ENCODE measurements around the gene SPESP1. TPM values are rescaled to one million over a fixed set of nuclear protein-coding genes. Genes with fewer than 3 reads are reported as not detected.
"Not testable (repeated sequence)": the region's sequence is repeated elsewhere in the genome, so short reads cannot be mapped to it uniquely, and the experiment has no call there.

Gene SPESP1
- total RNA-seq, 1 donor from 2014 or later: 1.6 TPM

- H3K9ac ChIP-seq (ENCODE audit: low read depth in 1 of 3, low read length in 3 of 3): no peak overlapping the region
- no peaks in the 10 kb centered on the region for H3K4me1 ChIP-seq (ENCODE audit: control insufficient read depth in 3 of 3, insufficient read depth in 3 of 3, low read length in 3 of 3)
- no peaks in the 10 kb centered on the region for H3K36me3 ChIP-seq (ENCODE audit: control insufficient read depth in 3 of 3, insufficient read depth in 3 of 3, low read length in 3 of 3)
- no peak overlapping the region for H3K4me3 ChIP-seq (ENCODE audit: low read length in 3 of 3)
- H3K9me3 ChIP-seq (ENCODE audit: control insufficient read depth in 3 of 3, low read length in 3 of 3): no peaks in the 10 kb centered on the region
- no peak overlapping the region for H3K27ac ChIP-seq (ENCODE audit: low read depth, low read length)
- H3K27me3 ChIP-seq (ENCODE audit: control insufficient read depth in 3 of 3, insufficient read depth in 3 of 3, low read length in 3 of 3): peaks cover 0 to 5% (median 0%) of the 10 kb centered on the region in 3 donors
These were observed 27.4 kb downstream of the SPESP1 start for GRCh38 chr15:68957696-68958095.

- Histone ChIP-seq H3K4me3 (ENCODE audit: low read length in 3 of 3) (no peak overlapping the region), H3K36me3 (ENCODE audit: control insufficient read depth in 3 of 3, insufficient read depth in 3 of 3, low read length in 3 of 3) (no peaks in the 10 kb centered on the region), H3K27ac (ENCODE audit: low read depth, low read length) (no peak overlapping the region), H3K27me3 (ENCODE audit: control insufficient read depth in 3 of 3, insufficient read depth in 3 of 3, low read length in 3 of 3) (peaks cover 0 to 5% (median 0%) of the 10 kb centered on the region in 3 donors), H3K9ac (ENCODE audit: low read depth in 1 of 3, low read length in 3 of 3) (no peak overlapping the region), H3K4me1 (ENCODE audit: control insufficient read depth in 3 of 3, insufficient read depth in 3 of 3, low read length in 3 of 3) (no peaks in the 10 kb centered on the region), H3K9me3 (ENCODE audit: control insufficient read depth in 3 of 3, low read length in 3 of 3) (no peaks in the 10 kb centered on the region)
These were observed 28.3 kb downstream of the SPESP1 start for GRCh38 chr15:68958597-68958996.

- no peak overlapping the region for H3K27ac ChIP-seq (ENCODE audit: low read depth, low read length)
- no peak overlapping the region for H3K4me3 ChIP-seq (ENCODE audit: low read length in 3 of 3)
- H3K9ac ChIP-seq (ENCODE audit: low read depth in 1 of 3, low read length in 3 of 3): no peak overlapping the region
- no peaks in the 10 kb centered on the region for H3K4me1 ChIP-seq (ENCODE audit: control insufficient read depth in 3 of 3, insufficient read depth in 3 of 3, low read length in 3 of 3)
- no peaks in the 10 kb centered on the region for H3K36me3 ChIP-seq (ENCODE audit: control insufficient read depth in 3 of 3, insufficient read depth in 3 of 3, low read length in 3 of 3)
- no peaks in the 10 kb centered on the region for H3K9me3 ChIP-seq (ENCODE audit: control insufficient read depth in 3 of 3, low read length in 3 of 3)
- H3K27me3 ChIP-seq (ENCODE audit: control insufficient read depth in 3 of 3, insufficient read depth in 3 of 3, low read length in 3 of 3): peaks cover 0 to 5% (median 0%) of the 10 kb centered on the region in 3 donors
These were observed 32.1 kb downstream of the SPESP1 start for GRCh38 chr15:68962465-68962864.

- H3K36me3 ChIP-seq (ENCODE audit: control insufficient read depth in 3 of 3, insufficient read depth in 3 of 3, low read length in 3 of 3); H3K4me1 ChIP-seq (ENCODE audit: control insufficient read depth in 3 of 3, insufficient read depth in 3 of 3, low read length in 3 of 3); H3K27me3 ChIP-seq (ENCODE audit: control insufficient read depth in 3 of 3, insufficient read depth in 3 of 3, low read length in 3 of 3); H3K9me3 ChIP-seq (ENCODE audit: control insufficient read depth in 3 of 3, low read length in 3 of 3); H3K9ac ChIP-seq (ENCODE audit: low read depth in 1 of 3, low read length in 3 of 3); H3K4me3 ChIP-seq (ENCODE audit: low read length in 3 of 3); H3K27ac ChIP-seq (ENCODE audit: low read depth, low read length): not testable (repeated sequence)
These were observed 33.4 kb downstream of the SPESP1 start for GRCh38 chr15:68963719-68964118.

- no peak overlapping the region for H3K27ac ChIP-seq (ENCODE audit: low read depth, low read length)
- peaks cover 0 to 10% (median 0%) of the 10 kb centered on the region in 3 donors for H3K9me3 ChIP-seq (ENCODE audit: control insufficient read depth in 3 of 3, low read length in 3 of 3)
- no peaks in the 10 kb centered on the region for H3K36me3 ChIP-seq (ENCODE audit: control insufficient read depth in 3 of 3, insufficient read depth in 3 of 3, low read length in 3 of 3)
- no peak overlapping the region for H3K9ac ChIP-seq (ENCODE audit: low read depth in 1 of 3, low read length in 3 of 3)
- H3K27me3 ChIP-seq (ENCODE audit: control insufficient read depth in 3 of 3, insufficient read depth in 3 of 3, low read length in 3 of 3): no peaks in the 10 kb centered on the region
- no peaks in the 10 kb centered on the region for H3K4me1 ChIP-seq (ENCODE audit: control insufficient read depth in 3 of 3, insufficient read depth in 3 of 3, low read length in 3 of 3)
- no peak overlapping the region for H3K4me3 ChIP-seq (ENCODE audit: low read length in 3 of 3)
These were observed 36.7 kb downstream of the SPESP1 start for GRCh38 chr15:68966996-68967395.

GRCh38 chr15:68967948-68968347 lies 37.6 kb downstream of the SPESP1 start:
- H3K9me3 ChIP-seq (ENCODE audit: control insufficient read depth in 3 of 3, low read length in 3 of 3): peaks cover 0 to 10% (median 0%) of the 10 kb centered on the region in 3 donors
- H3K36me3 ChIP-seq (ENCODE audit: control insufficient read depth in 3 of 3, insufficient read depth in 3 of 3, low read length in 3 of 3): no peaks in the 10 kb centered on the region

GRCh38 chr15:68969298-68969697 lies 39.0 kb downstream of the SPESP1 start:
- H3K4me3 ChIP-seq (ENCODE audit: low read length in 3 of 3): no peak overlapping the region
- H3K4me1 ChIP-seq (ENCODE audit: control insufficient read depth in 3 of 3, insufficient read depth in 3 of 3, low read length in 3 of 3): no peaks in the 10 kb centered on the region
- H3K9ac ChIP-seq (ENCODE audit: low read depth in 1 of 3, low read length in 3 of 3): no peak overlapping the region
- no peak overlapping the region for H3K27ac ChIP-seq (ENCODE audit: low read depth, low read length)
- H3K36me3 ChIP-seq (ENCODE audit: control insufficient read depth in 3 of 3, insufficient read depth in 3 of 3, low read length in 3 of 3): no peaks in the 10 kb centered on the region
- peaks cover 0 to 10% (median 0%) of the 10 kb centered on the region in 3 donors for H3K9me3 ChIP-seq (ENCODE audit: control insufficient read depth in 3 of 3, low read length in 3 of 3)
- peaks cover 0 to 2% (median 0%) of the 10 kb centered on the region in 3 donors for H3K27me3 ChIP-seq (ENCODE audit: control insufficient read depth in 3 of 3, insufficient read depth in 3 of 3, low read length in 3 of 3)

More at GRCh38 chr15:68967948-68968347, 37.6 kb downstream of the SPESP1 start:
- Histone ChIP-seq H3K27ac (ENCODE audit: low read depth, low read length) (no peak overlapping the region), H3K27me3 (ENCODE audit: control insufficient read depth in 3 of 3, insufficient read depth in 3 of 3, low read length in 3 of 3) (peaks cover 0 to under 1% (median 0%) of the 10 kb centered on the region in 3 donors), H3K4me3 (ENCODE audit: low read length in 3 of 3) (no peak overlapping the region), H3K9ac (ENCODE audit: low read depth in 1 of 3, low read length in 3 of 3) (no peak overlapping the region), H3K4me1 (ENCODE audit: control insufficient read depth in 3 of 3, insufficient read depth in 3 of 3, low read length in 3 of 3) (no peaks in the 10 kb centered on the region)

- no peak overlapping the region for H3K9ac ChIP-seq (ENCODE audit: low read depth in 1 of 3, low read length in 3 of 3)
- peaks cover 0 to 2% (median 0%) of the 10 kb centered on the region in 3 donors for H3K27me3 ChIP-seq (ENCODE audit: control insufficient read depth in 3 of 3, insufficient read depth in 3 of 3, low read length in 3 of 3)
- H3K36me3 ChIP-seq (ENCODE audit: control insufficient read depth in 3 of 3, insufficient read depth in 3 of 3, low read length in 3 of 3): no peaks in the 10 kb centered on the region
- H3K27ac ChIP-seq (ENCODE audit: low read depth, low read length): no peak overlapping the region
- H3K9me3 ChIP-seq (ENCODE audit: control insufficient read depth in 3 of 3, low read length in 3 of 3): peaks cover 0 to 10% (median 0%) of the 10 kb centered on the region in 3 donors
- no peak overlapping the region for H3K4me3 ChIP-seq (ENCODE audit: low read length in 3 of 3)
- no peaks in the 10 kb centered on the region for H3K4me1 ChIP-seq (ENCODE audit: control insufficient read depth in 3 of 3, insufficient read depth in 3 of 3, low read length in 3 of 3)
These were observed 42.1 kb downstream of the SPESP1 start for GRCh38 chr15:68972201-68973065.

GRCh38 chr15:68975651-68976160 lies 45.4 kb downstream of the SPESP1 start:
- H3K27ac ChIP-seq (ENCODE audit: low read depth, low read length); H3K27me3 ChIP-seq (ENCODE audit: control insufficient read depth in 3 of 3, insufficient read depth in 3 of 3, low read length in 3 of 3); H3K36me3 ChIP-seq (ENCODE audit: control insufficient read depth in 3 of 3, insufficient read depth in 3 of 3, low read length in 3 of 3); H3K4me1 ChIP-seq (ENCODE audit: control insufficient read depth in 3 of 3, insufficient read depth in 3 of 3, low read length in 3 of 3); H3K9me3 ChIP-seq (ENCODE audit: control insufficient read depth in 3 of 3, low read length in 3 of 3); H3K4me3 ChIP-seq (ENCODE audit: low read length in 3 of 3); H3K9ac ChIP-seq (ENCODE audit: low read depth in 1 of 3, low read length in 3 of 3): not testable (repeated sequence)

- H3K9me3 ChIP-seq (ENCODE audit: control insufficient read depth in 3 of 3, low read length in 3 of 3); H3K27ac ChIP-seq (ENCODE audit: low read depth, low read length); H3K36me3 ChIP-seq (ENCODE audit: control insufficient read depth in 3 of 3, insufficient read depth in 3 of 3, low read length in 3 of 3); H3K27me3 ChIP-seq (ENCODE audit: control insufficient read depth in 3 of 3, insufficient read depth in 3 of 3, low read length in 3 of 3); H3K4me3 ChIP-seq (ENCODE audit: low read length in 3 of 3); H3K9ac ChIP-seq (ENCODE audit: low read depth in 1 of 3, low read length in 3 of 3); H3K4me1 ChIP-seq (ENCODE audit: control insufficient read depth in 3 of 3, insufficient read depth in 3 of 3, low read length in 3 of 3): not testable (repeated sequence)
These were observed 47.1 kb downstream of the SPESP1 start for GRCh38 chr15:68977426-68977825.

Data from skeletal muscle tissue (tissue), 4 donors.